Lung (tissue), 12 donors: Measurements from ENCODE around the gene COG5. TPM values are rescaled to one million over a fixed set of nuclear protein-coding genes. Genes with fewer than 3 reads are reported as not detected.

Experiments
- ATAC-seq: fragments of 200-7000 bp; cut with Tn5 transposase; one replicate; pipeline ENCODE4 v1.9.1; 2020; ENCODE audit warnings: moderate number of reproducible peaks; ENCODE audit not compliant: insufficient read depth, low FRiP score
- DNase-seq, 3 donors: peaks; one replicate each; pipeline ENCODE4 v3.0.0-alpha.2; 2013 to 2017
- H3K27ac ChIP-seq, 2 donors: one replicate each; pipeline ENCODE4 v1.5.1; 2013; ENCODE audit warnings: mild to moderate bottlenecking in 2 of 2, moderate library complexity in 2 of 2, control low read depth in 1 of 2, inconsistent platforms in 1 of 2, low read depth in 1 of 2, low read length in 1 of 2
- H3K27me3 ChIP-seq, 3 donors: one replicate each; pipeline ENCODE4 v1.5.1; 2013; ENCODE audit warnings: low read length in 2 of 3; ENCODE audit not compliant: control insufficient read depth in 3 of 3, insufficient read depth in 3 of 3
- H3K36me3 ChIP-seq, 4 donors: one replicate each; pipeline ENCODE4 v1.5.1; 2013; ENCODE audit warnings: low read length in 4 of 4, mild to moderate bottlenecking in 1 of 4, moderate library complexity in 1 of 4; ENCODE audit not compliant: control insufficient read depth in 4 of 4, insufficient read depth in 4 of 4
- H3K4me1 ChIP-seq, 5 donors: one replicate each; pipeline ENCODE4 v1.5.1; 2013; ENCODE audit warnings: low read length in 5 of 5, mild to moderate bottlenecking in 2 of 5, moderate library complexity in 1 of 5; ENCODE audit not compliant: control insufficient read depth in 5 of 5, insufficient read depth in 5 of 5
- H3K4me3 ChIP-seq: one replicate; pipeline ENCODE4 v1.5.1; 2013; ENCODE audit warnings: mild to moderate bottlenecking, control low read depth, moderate library complexity
- H3K9ac ChIP-seq, 2 donors: one replicate each; pipeline ENCODE4 v1.5.1; 2013; ENCODE audit warnings: low read length in 2 of 2, control low read depth in 1 of 2; ENCODE audit not compliant: insufficient read depth in 1 of 2
- H3K9me3 ChIP-seq, 4 donors: one replicate each; pipeline ENCODE4 v1.5.1; 2013; ENCODE audit warnings: low read length in 3 of 4, mild to moderate bottlenecking in 1 of 4, moderate library complexity in 1 of 4; ENCODE audit not compliant: control insufficient read depth in 4 of 4, insufficient read depth in 3 of 4
- CTCF ChIP-seq: IDR thresholded peaks from 2 replicates; pipeline ENCODE4 v1.5.1; 2012; ENCODE audit warnings: mild to moderate bottlenecking; ENCODE audit errors: control extremely low read depth, extremely low read depth
- WGBS, 2 donors: extraction: QIAGEN DNeasy Blood & Tissue Kit; methylation state at CpG; one replicate each; pipeline ENCODE4 v1.1.7; 2013; 5-methylcytosine and 5-hydroxymethylcytosine counted together
- polyA plus RNA-seq, 2 donors: library from polyadenylated mRNA; stranded (reverse); fragments of 200-250 nt; gene quantifications; one replicate each; pipeline ENCODE4 v1.2.1, GENCODE V29; 2013
- total RNA-seq, 2 donors: library from RNA; depleted of rRNA in 1 of 2; stranded (reverse); fragments of >200 nt in 1 of 2; gene quantifications; one replicate each; pipeline ENCODE4 v1.2.1, GENCODE V29; 2014 to 2021
- donor health status: control.
- donor health status: control.
- donor health status: Bipolar disorder and iron deficiency.
- donor health status: healthy.
- donor health status: DM: yes; HTN: yes; CAD: no.

COG5 gene
- total and polyA plus RNA-seq, 4 donors: 5.6 to 101 (median 27.2) TPM

GRCh38 chr7:107573537-107573936 is 9.8 kb upstream of the COG5 start:
- DNase-seq: no peak
- no peaks in the 10 kb centered on the region for H3K9me3 ChIP-seq
- H3K36me3 ChIP-seq: peaks cover 0 to 23% (median 3%) of the 10 kb centered on the region in 4 donors
- no peak for TF ChIP-seq CTCF
- H3K9ac ChIP-seq: no peak overlapping the region
- WGBS, 2 donors: 92 to 95% methylated on average over 4 of the region's 4 CpGs
- H3K27me3 ChIP-seq: no peaks in the 10 kb centered on the region
- H3K27ac ChIP-seq: no peak overlapping the region
- H3K4me3 ChIP-seq: no peak overlapping the region
- ATAC-seq: no peak
- no peaks in the 10 kb centered on the region for H3K4me1 ChIP-seq

- ATAC-seq (no peak), DNase-seq (no peak)
- Histone ChIP-seq H3K4me1 (peaks cover 0 to 2% (median 0%) of the 10 kb centered on the region in 5 donors), H3K4me3 (no peak overlapping the region), H3K9me3 (no peaks in the 10 kb centered on the region), H3K27me3 (no peaks in the 10 kb centered on the region), H3K27ac (no peak overlapping the region), H3K36me3 (peaks cover 0 to 17% (median 6%) of the 10 kb centered on the region in 4 donors), H3K9ac (no peak overlapping the region)
- no peak for TF ChIP-seq CTCF
- 97 to 98% methylated on average over 2 of the region's 2 CpGs for WGBS, 2 donors
These were observed 6.6 kb upstream of the COG5 start for GRCh38 chr7:107570298-107570697.

GRCh38 chr7:107564553-107565298 is 1.0 kb upstream of the COG5 start:
- WGBS, 2 donors: 47 to 56% methylated on average over 9 of the region's 9 CpGs
- H3K9me3 ChIP-seq: no peaks in the 10 kb centered on the region
- H3K9ac ChIP-seq: peak overlapping the region; percentile 86 to 96
- peaks cover 0 to 24% (median 0%) of the 10 kb centered on the region in 5 donors for H3K4me1 ChIP-seq
- peak overlapping the region; percentile 98 for H3K4me3 ChIP-seq
- H3K27ac ChIP-seq: peak overlapping the region in 1 of 2 donors; percentile 93
- H3K36me3 ChIP-seq: peaks cover 0 to 6% (median 0%) of the 10 kb centered on the region in 4 donors
- DNase-seq (no peak), ATAC-seq (no peak)
- no peak for TF ChIP-seq CTCF
- no peaks in the 10 kb centered on the region for H3K27me3 ChIP-seq
